Measurements from ENCODE around the gene MARCHF2.

MARCHF2 gene

DNA sequence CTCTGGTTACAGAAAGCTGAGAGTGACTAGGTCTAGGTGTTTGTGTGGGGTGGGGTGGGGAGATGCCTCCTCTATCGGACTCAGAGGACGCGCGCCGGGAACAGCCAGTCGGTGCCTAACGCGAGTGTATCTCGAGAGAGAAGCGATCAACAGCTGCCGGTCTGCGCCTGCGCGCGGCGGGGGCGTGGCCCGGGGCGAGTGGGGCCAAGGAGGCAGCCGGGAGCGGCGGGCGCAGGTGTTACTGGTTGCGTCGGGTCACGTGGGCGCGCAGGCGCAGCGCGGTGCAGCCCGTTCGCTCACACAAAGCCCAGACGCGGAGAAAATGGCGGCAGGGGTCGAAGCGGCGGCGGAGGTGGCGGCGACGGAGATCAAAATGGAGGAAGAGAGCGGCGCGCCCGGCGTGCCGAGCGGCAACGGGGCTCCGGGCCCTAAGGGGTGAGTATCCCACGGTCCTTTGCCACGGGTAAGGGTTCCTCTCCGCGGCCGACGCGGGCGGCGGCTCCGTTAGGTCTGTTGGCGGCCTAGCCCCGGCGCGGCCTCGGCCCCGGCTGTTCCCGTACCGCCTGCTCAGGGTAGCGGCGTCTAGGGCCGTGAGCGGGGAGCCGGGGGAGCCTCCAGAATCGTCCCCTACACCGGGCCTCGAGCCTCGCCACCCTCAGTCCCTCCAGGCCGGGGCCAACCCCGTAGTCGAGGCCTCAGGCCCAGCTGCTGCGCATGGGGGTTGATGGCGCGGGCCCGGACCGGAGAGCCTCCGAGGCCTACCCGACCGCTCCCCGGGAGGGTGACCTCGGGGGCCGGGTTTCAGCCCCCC is 31.8 kb downstream of the MARCHF2 start, which contains the start of gene HNRNPM:
Gene HNRNPM (plus strand): TSS at position 299 of the 811 bp plus-strand sequence. CDS start 24 bp downstream, at position 323.
- Mint-ChIP-seq H3K9me3 (no peaks in the 10 kb centered on the region), H3K4me1 (ENCODE audit: low read depth) (peaks cover 47% of the 10 kb centered on the region), H3K27me3 (no peaks in the 10 kb centered on the region), H3K4me3 (peak within 1 kb of the TSS; percentile 94), H3K27ac (peak within 1 kb of the TSS; percentile 94), H3K36me3 (ENCODE audit: low read depth) (peaks cover 57% of the 10 kb centered on the region)
- intact Hi-C loops (cut with micrococcal nuclease): loop anchor here (1.0 to 2.0 kb wide), 2 partner anchors 62 to 91 kb away; no protein-coding TSS in a partner anchor

DNA sequence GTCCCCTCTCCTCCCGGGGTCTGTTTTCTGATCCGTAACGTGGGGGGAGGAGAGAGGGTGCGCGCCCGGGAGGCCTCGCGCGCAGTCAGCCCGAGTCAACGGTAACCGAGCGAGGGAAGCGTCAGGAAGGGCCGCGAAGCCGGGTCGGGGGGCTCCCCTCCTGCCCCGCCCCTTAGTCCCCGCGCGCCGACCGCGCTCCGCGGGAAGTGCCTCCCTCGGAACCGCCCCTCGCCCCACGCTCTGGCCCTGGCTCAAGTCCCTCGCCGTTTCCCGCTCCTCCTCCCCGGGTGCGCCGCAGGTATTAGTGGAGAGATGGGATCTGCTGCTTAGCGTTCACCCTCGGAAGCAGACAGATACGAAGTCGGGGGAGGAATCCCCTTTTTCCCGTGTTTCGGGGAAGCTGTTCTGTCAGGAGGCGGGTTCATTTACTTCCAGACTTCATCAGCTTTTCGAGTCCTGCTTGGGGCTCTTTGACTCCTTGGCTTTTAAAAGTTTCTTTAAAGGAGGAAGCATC is 32.4 kb downstream of the MARCHF2 start:
- H3K4me3 Mint-ChIP-seq: peak overlapping the region; percentile 94
- H3K9me3 Mint-ChIP-seq: no peaks in the 10 kb centered on the region
- peak overlapping the region; percentile 94 for H3K27ac Mint-ChIP-seq
- no peaks in the 10 kb centered on the region for H3K27me3 Mint-ChIP-seq
- peaks cover 53% of the 10 kb centered on the region for H3K4me1 Mint-ChIP-seq (ENCODE audit: low read depth)
- peaks cover 56% of the 10 kb centered on the region for H3K36me3 Mint-ChIP-seq (ENCODE audit: low read depth)
- intact Hi-C loops (cut with micrococcal nuclease): loop anchor here (2.0 kb wide), 1 partner anchor 61 kb away; no protein-coding TSS in a partner anchor

DNA sequence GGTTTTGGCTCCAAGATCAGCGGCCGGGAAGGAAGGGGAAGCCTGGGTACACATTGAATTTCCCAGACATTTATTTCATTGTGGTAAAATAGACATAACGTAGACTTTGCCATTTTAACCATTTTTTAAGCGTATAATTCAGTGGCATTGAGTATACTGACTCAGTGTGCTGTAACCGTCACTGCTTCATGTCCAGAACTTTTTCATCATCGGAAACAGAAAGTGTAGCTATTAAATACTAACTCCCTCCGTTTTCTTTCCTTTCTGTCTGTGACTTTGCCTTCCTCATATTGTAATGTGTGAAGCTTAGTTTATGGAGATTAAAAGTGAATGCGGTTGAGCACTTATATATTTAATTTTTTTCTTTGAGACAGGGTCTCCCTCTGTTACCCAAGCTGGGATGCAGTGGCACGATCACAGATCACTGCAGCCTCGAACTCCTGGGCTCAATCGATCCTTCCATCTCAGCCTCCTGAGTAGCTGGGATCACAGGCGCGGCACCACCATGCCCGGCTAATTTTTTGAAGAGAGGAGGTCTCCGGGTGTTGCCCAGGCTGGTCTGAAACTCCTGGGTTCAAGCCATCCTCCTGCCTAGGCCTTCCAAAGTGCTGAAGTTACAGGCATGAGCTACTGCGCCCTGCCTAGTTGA is 33.1 kb downstream of the MARCHF2 start:
- intact Hi-C loops (cut with micrococcal nuclease): no loop called here
- H3K27me3 Mint-ChIP-seq: no peaks in the 10 kb centered on the region
- H3K4me3 Mint-ChIP-seq: peak overlapping the region; percentile 94
- peak overlapping the region; percentile 94 for H3K27ac Mint-ChIP-seq
- H3K4me1 Mint-ChIP-seq (ENCODE audit: low read depth): peaks cover 55% of the 10 kb centered on the region
- H3K9me3 Mint-ChIP-seq: no peaks in the 10 kb centered on the region
- peaks cover 59% of the 10 kb centered on the region for H3K36me3 Mint-ChIP-seq (ENCODE audit: low read depth)

DNA sequence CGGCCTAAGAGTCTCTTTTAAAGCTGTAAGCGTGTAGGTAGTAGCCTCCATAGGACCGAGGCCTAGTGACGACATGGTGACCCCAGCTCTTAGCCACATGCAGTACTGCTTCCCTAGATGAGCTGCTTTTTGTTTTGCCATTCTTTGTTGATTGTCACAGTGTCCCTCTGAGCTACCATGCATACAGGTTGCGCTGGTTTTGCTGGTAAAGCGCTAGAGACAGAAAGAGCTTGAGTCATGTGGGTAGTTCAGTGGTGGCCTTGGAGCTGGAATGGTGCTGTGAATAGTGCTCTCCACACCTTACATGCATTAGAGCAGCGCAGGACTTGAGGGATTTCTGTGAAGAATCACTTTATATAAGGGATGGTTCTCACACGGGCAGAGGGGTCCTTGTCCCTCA is 36.7 kb downstream of the MARCHF2 start:
- H3K27ac Mint-ChIP-seq: no peak overlapping the region
- no peaks in the 10 kb centered on the region for H3K27me3 Mint-ChIP-seq
- H3K4me3 Mint-ChIP-seq: no peak overlapping the region
- peaks cover 80% of the 10 kb centered on the region for H3K4me1 Mint-ChIP-seq (ENCODE audit: low read depth)
- intact Hi-C loops (cut with micrococcal nuclease): no loop called here
- H3K9me3 Mint-ChIP-seq: no peaks in the 10 kb centered on the region
- peaks cover 81% of the 10 kb centered on the region for H3K36me3 Mint-ChIP-seq (ENCODE audit: low read depth)

DNA sequence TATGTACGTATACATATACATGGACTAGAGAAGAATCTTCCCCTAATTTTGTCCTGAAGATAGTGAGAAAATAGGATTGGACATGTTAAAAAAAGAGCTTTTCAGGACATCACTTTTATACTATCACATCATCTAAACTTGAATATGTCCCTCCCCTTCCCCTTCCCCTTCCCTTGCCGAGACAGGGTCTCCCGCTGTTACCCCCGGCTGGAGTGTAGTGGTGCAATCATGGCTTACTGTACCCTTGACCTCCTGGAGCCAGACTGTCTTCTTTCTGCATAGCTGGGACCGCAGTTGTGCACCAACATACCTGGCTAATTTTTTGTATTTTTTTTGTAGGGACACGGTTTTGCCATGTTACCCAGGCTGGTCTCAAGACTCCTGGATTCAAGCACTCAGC is 38.3 kb downstream of the MARCHF2 start:
- no peak overlapping the region for H3K27ac Mint-ChIP-seq
- intact Hi-C loops (cut with micrococcal nuclease): no loop called here
- no peaks in the 10 kb centered on the region for H3K9me3 Mint-ChIP-seq
- no peak overlapping the region for H3K4me3 Mint-ChIP-seq
- peaks cover 76% of the 10 kb centered on the region for H3K4me1 Mint-ChIP-seq (ENCODE audit: low read depth)
- peaks cover 82% of the 10 kb centered on the region for H3K36me3 Mint-ChIP-seq (ENCODE audit: low read depth)
- no peaks in the 10 kb centered on the region for H3K27me3 Mint-ChIP-seq

DNA sequence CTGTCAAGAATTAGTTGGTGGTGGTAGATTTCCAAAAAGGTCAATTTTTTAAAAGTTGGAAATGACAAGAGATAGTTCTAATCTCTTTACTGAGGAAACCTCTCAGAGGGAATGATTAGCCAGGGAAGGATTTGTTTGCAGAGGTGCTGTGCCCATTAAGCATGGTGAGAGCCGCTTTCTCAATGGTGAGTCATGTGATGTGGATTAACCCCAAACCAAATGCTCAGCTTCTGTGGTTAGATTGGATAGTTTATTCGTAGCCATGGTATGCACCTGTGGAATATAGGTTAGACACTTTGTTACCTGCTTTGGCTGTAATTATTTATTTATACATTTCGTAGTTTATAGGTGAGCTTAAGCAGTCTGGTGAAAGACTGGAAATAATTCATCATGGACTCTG is 38.8 kb downstream of the MARCHF2 start:
- Mint-ChIP-seq H3K4me1 (ENCODE audit: low read depth) (peaks cover 76% of the 10 kb centered on the region), H3K9me3 (no peaks in the 10 kb centered on the region), H3K4me3 (no peak overlapping the region), H3K27me3 (no peaks in the 10 kb centered on the region), H3K36me3 (ENCODE audit: low read depth) (peaks cover 82% of the 10 kb centered on the region), H3K27ac (no peak overlapping the region)
- intact Hi-C loops (cut with micrococcal nuclease): loop anchor here (2.0 kb wide), 1 partner anchor 39 kb away; the partner anchor contains the start of gene MARCHF2

DNA sequence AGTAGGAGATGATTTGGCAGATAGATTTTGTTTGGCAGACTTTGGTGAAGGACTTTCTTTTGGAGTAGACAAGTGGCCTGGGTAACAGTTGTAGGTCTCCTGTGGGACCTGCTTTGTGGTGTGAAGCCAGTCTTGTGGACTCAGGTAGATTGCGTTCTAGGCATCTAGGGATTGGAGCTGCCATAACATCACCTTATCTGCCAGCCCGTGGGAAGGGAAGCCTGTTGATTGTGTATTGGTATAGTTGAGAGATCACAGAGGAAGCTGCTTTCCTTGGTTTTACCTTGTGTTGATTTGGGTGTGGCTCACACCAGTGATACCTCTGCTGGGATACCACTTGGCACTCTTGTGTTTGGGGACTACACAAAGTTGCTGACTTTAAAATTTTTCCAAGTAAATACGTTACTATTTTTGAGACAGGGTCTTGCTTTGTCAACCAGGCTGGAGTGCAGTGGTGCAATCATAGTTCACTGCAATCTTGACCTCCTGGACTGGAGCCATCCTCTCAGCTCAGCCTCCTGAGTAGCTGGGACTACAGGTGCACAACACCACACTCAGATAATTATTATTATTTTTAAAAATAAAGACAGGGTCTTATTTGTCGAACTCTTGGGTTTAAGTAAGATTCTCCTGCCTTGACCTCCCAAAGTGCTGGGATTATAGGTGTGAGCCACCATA is 39.5 kb downstream of the MARCHF2 start:
- Mint-ChIP-seq H3K9me3 (no peaks in the 10 kb centered on the region), H3K36me3 (ENCODE audit: low read depth) (peaks cover 79% of the 10 kb centered on the region), H3K4me3 (no peak overlapping the region), H3K4me1 (ENCODE audit: low read depth) (peaks cover 70% of the 10 kb centered on the region), H3K27ac (peak overlapping the region; percentile 43), H3K27me3 (no peaks in the 10 kb centered on the region)
- intact Hi-C loops (cut with micrococcal nuclease): loop anchor here (2.0 kb wide), 1 partner anchor 40 kb away; the partner anchor contains the start of gene MARCHF2

DNA sequence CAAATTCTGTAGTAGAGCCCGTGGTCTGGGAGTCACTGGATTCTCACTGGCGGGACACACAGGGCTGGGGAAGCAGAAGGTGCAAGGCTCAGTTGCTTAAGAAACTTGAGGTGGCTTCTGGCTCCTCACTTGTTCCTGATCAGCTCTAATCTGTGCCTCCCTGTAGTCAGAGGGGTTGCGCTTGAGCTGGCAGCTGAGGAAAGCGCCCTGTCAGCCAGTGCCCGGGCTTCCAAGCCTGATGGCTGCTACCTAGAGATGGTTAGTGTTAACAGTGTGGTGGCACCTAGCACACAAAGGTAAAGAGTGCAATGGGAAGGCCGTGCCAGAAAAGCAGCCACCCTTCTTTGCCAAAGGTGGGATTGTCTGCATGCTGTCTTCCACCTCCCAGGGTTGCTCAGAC is 40.5 kb downstream of the MARCHF2 start:
- Mint-ChIP-seq H3K4me3 (no peak overlapping the region), H3K27me3 (no peaks in the 10 kb centered on the region), H3K27ac (no peak overlapping the region), H3K36me3 (ENCODE audit: low read depth) (peaks cover 76% of the 10 kb centered on the region), H3K4me1 (ENCODE audit: low read depth) (peaks cover 66% of the 10 kb centered on the region), H3K9me3 (no peaks in the 10 kb centered on the region)
- intact Hi-C loops (cut with micrococcal nuclease): loop anchor here (2.0 kb wide), 1 partner anchor 41 kb away; the partner anchor contains the start of gene MARCHF2

DNA sequence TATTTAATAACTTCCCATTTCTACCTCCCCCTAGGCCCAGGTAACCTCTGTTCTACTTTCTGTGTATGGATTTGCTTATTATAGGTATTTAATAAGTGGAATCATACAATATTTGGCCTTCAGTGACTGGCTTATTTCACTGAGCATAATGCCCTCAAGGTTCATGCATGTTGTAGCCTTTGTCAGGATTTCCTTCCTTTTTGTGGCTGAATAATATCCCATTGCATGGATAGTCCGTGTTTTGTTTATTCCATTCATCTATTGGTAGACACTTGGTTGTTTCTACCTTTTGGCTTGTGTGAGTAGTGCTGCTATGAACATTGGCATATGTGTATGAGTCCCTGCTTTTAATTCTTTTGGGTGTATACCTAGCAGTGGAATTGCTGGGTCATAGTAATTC is 41.1 kb downstream of the MARCHF2 start:
- Mint-ChIP-seq H3K4me3 (no peak overlapping the region), H3K4me1 (ENCODE audit: low read depth) (peaks cover 65% of the 10 kb centered on the region), H3K36me3 (ENCODE audit: low read depth) (peaks cover 82% of the 10 kb centered on the region), H3K27me3 (no peaks in the 10 kb centered on the region), H3K9me3 (no peaks in the 10 kb centered on the region), H3K27ac (no peak overlapping the region)
- intact Hi-C loops (cut with micrococcal nuclease): no loop called here

DNA sequence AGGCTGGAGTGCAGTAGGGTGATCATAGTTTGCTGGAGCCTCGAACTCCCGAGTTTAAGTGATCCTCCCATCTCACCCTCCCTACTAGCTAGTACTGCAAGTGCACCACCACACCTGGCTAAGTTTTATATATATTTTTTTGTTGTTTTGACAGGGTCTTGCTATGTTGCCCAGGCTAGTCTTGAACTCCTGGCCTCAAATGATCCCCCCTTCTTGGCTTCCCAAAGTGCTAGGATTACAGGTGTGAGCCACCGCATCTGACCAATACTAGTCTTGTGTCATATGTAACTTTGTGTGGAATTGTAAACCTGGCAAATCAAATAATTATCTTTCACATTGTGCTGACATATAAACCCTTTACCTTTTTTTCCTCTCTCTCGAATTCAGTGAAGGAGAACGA is 41.9 kb downstream of the MARCHF2 start:
- no peaks in the 10 kb centered on the region for H3K27me3 Mint-ChIP-seq
- H3K9me3 Mint-ChIP-seq: no peaks in the 10 kb centered on the region
- H3K4me1 Mint-ChIP-seq (ENCODE audit: low read depth): peaks cover 63% of the 10 kb centered on the region
- H3K4me3 Mint-ChIP-seq: no peak overlapping the region
- H3K27ac Mint-ChIP-seq: no peak overlapping the region
- intact Hi-C loops (cut with micrococcal nuclease): no loop called here
- H3K36me3 Mint-ChIP-seq (ENCODE audit: low read depth): peaks cover 88% of the 10 kb centered on the region

DNA sequence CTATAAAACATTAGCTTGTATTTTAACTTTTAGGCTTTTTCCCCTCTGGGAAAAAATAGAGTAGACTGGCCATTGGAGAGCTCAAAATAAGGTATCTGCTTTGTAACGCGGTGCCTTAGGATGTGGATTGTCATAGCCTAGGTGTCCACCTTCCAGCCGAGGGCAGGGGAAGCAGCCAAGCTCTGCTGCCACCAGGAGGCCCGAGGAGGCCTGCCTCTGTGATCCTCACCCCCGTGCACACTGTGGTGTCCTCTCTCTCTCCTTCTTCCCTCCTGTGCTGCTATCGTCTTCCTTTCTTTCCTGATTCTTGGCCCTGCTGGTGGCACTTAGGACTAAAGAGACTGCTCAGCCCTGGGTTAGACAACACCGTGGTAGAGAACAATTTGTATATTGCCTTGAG is 43.0 kb downstream of the MARCHF2 start:
- peaks cover 88% of the 10 kb centered on the region for H3K36me3 Mint-ChIP-seq (ENCODE audit: low read depth)
- H3K4me3 Mint-ChIP-seq: no peak overlapping the region
- H3K27ac Mint-ChIP-seq: no peak overlapping the region
- intact Hi-C loops (cut with micrococcal nuclease): no loop called here
- H3K9me3 Mint-ChIP-seq: no peaks in the 10 kb centered on the region
- H3K4me1 Mint-ChIP-seq (ENCODE audit: low read depth): peaks cover 64% of the 10 kb centered on the region
- H3K27me3 Mint-ChIP-seq: no peaks in the 10 kb centered on the region

DNA sequence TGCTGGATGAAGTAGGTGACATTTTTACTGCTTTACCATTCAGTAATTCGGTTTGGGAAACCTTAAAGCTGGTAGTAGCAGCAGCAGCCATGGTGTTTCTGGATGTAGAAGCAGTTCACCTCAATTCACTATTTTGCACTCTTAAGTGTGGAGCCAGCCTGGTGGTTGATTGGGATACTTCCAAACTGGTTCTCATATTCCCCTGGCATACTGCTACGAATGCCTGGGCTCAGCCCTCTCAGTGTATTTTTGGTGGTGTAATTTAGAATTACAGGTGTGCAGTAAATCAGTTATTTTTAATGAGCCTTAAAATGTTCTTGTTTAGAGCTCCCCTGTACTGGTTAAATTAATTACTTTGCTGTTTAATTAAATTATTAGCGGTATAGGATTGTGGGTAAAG is 44.1 kb downstream of the MARCHF2 start:
- H3K27me3 Mint-ChIP-seq: no peaks in the 10 kb centered on the region
- peaks cover 58% of the 10 kb centered on the region for H3K4me1 Mint-ChIP-seq (ENCODE audit: low read depth)
- no peak overlapping the region for H3K27ac Mint-ChIP-seq
- H3K4me3 Mint-ChIP-seq: no peak overlapping the region
- intact Hi-C loops (cut with micrococcal nuclease): no loop called here
- no peaks in the 10 kb centered on the region for H3K9me3 Mint-ChIP-seq
- peaks cover 86% of the 10 kb centered on the region for H3K36me3 Mint-ChIP-seq (ENCODE audit: low read depth)

DNA sequence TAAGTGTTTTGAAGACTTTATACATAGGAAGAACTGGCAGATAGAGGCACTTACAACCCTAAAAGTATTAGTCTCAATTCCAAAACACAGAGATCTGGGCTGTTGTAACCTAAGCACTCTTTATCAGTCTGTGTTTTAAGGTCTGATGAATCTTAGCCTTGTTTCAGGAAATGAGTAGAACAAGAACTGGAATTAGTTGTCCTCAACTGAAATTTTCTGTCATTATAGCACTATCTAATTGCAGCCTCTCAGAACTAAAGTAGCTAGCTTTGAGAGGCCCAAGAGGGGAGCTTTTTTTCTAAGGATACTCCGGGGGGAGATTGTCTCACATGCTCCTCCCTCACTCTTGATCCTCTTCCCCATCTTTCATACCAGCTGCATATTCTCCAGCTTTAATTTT is 44.7 kb downstream of the MARCHF2 start:
- H3K4me1 Mint-ChIP-seq (ENCODE audit: low read depth): peaks cover 58% of the 10 kb centered on the region
- H3K27ac Mint-ChIP-seq: no peak overlapping the region
- H3K36me3 Mint-ChIP-seq (ENCODE audit: low read depth): peaks cover 87% of the 10 kb centered on the region
- no peaks in the 10 kb centered on the region for H3K27me3 Mint-ChIP-seq
- H3K9me3 Mint-ChIP-seq: no peaks in the 10 kb centered on the region
- H3K4me3 Mint-ChIP-seq: no peak overlapping the region
- intact Hi-C loops (cut with micrococcal nuclease): no loop called here

DNA sequence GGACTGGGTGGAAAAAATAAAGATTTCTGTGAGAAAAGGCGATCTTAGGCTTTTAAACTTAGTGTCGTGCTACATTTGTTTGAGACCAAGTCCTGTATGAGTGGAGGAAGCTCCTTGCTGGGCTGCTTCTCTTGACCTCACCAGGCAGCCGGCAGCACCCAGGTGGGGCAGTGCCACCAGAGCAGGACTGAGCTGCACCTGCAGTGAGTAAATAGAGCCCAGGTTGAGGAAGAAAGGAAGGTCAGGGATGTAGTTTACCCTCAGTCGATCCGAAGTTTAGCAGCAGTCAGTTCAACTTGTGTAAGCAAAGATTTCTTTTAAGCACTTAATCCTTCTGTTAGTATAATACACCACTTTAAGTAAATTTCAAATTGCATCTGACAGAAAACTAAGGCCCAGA is 45.3 kb downstream of the MARCHF2 start:
- no peaks in the 10 kb centered on the region for H3K9me3 Mint-ChIP-seq
- H3K27ac Mint-ChIP-seq: no peak overlapping the region
- no peak overlapping the region for H3K4me3 Mint-ChIP-seq
- H3K27me3 Mint-ChIP-seq: no peaks in the 10 kb centered on the region
- peaks cover 87% of the 10 kb centered on the region for H3K36me3 Mint-ChIP-seq (ENCODE audit: low read depth)
- intact Hi-C loops (cut with micrococcal nuclease): no loop called here
- H3K4me1 Mint-ChIP-seq (ENCODE audit: low read depth): peaks cover 54% of the 10 kb centered on the region

Measured in dendritic cell treated with granulocyte-macrophage colony-stimulating factor and Interleukin-4, amounts not matched to agents 40 ng/mL and 50 ng/mL, for 4 days (primary cell).